Kidney glomerular epithelial cell (primary cell): ENCODE data around the gene NPM1.
"Not testable (repeated sequence)": the region's sequence is repeated elsewhere in the genome, so short reads cannot be mapped to it uniquely, and the experiment has no call there.

ENCODE experiments used
- DNase-seq: peaks from one replicate; lab custom pipeline; 2025; lab: John Stamatoyannopoulos, UW

Gene NPM1

GRCh38 chr5:171413153-171413910 is 25.7 kb downstream of the NPM1 start:
- DNase-seq: no peak

- DNase-seq: not testable (repeated sequence)
These were observed 26.3 kb downstream of the NPM1 start for GRCh38 chr5:171413993-171414392.

DNA sequence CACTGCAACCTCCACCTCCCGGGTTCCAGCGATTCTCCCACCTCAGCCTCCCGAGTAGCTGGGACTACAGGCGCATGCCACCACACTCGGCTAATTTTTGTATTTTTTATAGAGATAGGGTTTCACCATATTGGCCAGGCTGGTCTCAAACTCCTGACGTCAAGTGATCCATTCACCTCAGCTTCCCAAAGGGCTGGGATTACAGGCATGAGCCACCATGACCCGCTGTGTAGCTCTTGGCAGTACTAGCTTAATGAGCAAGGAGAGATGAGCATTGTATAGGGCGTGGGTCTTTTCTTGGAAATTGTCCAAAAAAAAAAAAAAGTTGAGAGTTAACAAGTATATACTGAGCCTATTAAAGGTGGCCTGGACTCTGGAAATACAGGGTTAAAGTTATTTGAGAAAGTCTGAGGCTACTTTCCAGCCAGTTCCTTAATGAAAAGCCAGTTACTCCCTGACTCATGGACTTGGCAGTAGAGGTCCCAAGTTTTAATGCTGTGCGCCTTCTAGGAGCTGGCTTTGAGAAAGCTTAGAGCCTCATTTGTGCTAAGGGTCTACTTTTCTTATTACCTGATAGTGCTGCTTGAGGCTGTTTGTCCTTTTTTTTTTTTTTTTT is 27.6 kb downstream of the NPM1 start:
- DNase-seq: no peak

- no peak for DNase-seq
These were observed 28.8 kb downstream of the NPM1 start for GRCh38 chr5:171416160-171417049.

DNA sequence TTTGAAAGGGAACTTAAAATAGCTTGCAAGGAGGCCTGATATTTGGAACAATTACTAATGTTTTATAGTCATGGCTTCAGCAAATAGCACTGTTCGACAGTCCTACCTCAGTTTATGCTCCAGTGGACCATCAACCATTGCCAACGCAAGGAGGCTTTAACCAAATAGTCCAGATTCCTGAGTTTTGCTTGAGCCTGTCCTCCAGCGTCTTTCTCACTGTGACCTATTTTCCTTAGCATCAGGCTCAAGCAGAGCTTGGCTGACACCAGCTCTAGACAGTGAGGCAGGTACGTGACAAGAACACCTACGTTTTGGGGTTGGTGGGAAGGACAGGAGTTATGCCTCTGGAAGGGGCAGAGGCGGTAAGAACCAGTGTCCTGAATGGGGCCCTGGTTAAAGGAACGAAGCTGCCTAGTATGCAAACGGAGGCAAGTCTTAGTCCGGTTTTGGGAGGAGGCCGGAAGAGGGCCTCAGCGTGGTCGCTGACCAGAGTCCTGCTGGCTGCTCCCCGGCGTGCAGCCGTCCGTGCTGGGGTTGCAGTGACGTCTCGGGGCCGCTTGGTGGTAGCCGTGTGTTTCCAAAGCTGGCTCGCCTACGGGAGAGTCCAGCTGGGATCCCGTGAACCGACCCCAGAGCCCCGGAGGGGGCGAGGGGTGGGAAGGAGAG is 30.8 kb downstream of the NPM1 start:
- peak; percentile 68 for DNase-seq

- DNase-seq: peak; percentile 62
These were observed 31.5 kb downstream of the NPM1 start, which contains the start of gene FGF18 for GRCh38 chr5:171418982-171419687. TSS of gene FGF18 (plus strand) at chr5:171419647. CDS start at chr5:171420200, 553 bp downstream.

DNA sequence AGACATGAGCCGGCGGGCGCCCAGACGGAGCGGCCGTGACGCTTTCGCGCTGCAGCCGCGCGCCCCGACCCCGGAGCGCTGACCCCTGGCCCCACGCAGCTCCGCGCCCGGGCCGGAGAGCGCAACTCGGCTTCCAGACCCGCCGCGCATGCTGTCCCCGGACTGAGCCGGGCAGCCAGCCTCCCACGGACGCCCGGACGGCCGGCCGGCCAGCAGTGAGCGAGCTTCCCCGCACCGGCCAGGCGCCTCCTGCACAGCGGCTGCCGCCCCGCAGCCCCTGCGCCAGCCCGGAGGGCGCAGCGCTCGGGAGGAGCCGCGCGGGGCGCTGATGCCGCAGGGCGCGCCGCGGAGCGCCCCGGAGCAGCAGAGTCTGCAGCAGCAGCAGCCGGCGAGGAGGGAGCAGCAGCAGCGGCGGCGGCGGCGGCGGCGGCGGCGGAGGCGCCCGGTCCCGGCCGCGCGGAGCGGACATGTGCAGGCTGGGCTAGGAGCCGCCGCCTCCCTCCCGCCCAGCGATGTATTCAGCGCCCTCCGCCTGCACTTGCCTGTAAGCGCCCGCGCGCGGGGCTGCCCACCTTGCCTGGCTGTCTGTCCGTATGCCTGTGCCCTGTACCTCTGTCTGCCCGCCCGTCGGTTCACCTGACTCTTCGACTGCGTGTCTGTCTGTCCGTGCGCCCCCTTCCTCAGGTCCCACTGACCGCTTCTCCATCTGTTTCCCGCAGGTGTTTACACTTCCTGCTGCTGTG is 32.2 kb downstream of the NPM1 start:
- no peak for DNase-seq

DNA sequence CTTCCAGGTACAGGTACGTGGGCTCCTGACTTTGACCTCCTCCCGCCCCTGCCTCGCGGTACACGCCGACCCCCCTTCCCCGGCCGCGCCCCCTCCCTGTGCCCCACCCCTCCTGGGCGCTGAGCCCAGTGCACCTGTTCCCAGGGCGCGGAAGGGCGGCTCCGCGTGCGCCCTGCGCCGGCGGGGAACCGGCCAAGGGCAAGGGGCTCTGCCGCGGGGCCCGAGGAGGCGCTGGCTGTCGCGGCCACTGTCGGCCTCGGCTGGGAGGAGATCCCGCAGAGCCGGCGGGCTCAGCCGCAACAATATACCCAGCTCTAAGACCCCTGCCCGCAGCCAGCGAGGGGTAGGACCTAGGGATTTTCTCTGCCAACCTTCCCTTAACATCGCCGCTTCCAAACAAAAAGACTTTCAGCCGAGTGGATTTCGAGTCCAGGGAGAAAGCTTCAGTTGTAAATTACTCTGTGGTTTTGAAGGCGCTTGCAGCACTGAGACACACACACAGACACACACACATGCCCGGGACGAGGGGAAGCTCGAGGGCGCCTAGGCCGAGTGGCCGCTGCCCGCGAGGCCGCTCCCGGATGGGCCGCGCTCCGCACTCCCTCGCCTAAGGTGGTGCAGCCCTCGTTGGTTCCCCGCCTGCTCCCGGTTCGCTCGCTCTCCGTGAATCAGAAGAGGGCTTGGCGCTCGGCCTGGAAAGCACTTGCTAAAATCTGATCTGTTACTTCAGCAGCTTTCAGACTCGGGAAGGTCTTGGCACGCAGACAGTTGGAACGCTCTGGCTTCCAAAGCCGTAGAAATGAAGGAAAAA is 33.0 kb downstream of the NPM1 start:
- DNase-seq: no peak

DNA sequence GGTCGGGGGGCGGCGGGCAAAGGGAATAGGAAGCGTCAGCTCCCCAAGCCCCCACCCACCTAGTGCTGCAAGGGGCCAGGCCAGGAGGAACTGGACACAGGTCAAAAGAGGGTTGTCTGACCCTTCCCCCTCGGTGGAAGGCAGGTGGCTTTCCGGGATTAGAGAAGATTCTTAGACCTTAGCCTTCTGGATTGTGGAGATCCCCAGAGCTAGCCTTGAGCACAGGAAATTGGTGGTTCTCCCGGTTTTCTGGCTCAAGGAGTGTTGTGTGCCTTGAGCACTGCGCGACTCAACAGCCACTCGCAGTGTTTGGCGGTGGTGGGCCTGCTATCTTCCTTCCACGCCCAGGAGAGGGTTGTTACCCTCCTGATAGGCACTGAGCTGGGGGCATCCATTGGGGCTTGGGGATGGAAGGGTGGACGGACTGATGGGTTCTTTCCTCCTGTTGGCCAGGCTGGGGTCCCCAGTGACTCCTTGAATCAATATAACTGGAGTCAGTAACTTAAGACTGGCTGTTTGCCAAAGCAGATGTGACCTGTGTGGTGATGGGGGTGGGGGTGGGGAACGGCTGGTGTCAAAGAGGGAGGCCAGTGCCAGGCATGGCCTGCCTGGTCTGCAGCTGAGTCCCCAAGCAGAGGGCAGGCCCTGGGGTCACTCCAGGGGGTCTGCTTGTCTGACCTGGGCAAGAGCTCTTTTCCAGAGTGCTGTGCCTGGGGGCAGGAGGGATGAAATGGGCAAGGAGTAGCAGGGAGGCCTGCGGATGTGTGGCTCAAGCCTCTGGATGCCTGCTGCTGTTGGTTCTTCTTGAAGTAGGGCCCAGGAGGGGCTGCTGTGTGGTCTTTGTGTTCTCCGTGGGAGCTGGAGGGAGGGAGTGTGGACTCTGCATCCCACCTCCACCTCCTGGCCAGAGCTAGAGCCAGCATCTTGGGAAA is 33.9 kb downstream of the NPM1 start:
- DNase-seq: no peak

DNA sequence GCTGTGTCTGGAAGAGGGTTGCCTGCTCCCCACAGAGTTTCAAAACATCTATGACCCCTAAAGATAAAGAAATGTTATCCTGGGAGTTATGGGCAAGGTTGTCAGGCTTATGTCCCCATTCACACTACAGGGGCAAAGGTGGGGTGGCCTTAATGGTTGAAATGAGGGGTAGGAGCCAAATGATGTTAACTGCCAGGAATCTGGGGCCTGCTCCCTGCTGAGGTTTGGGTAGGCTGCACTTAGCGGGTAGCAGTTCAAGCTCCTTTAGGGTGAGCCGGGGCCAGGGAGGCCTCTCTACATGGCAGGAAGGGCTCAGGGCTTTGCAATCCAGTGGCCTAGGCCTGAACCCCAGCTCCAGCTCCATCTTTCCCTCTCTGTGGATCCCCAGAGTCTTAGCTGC is 34.8 kb downstream of the NPM1 start:
- DNase-seq: no peak

DNA sequence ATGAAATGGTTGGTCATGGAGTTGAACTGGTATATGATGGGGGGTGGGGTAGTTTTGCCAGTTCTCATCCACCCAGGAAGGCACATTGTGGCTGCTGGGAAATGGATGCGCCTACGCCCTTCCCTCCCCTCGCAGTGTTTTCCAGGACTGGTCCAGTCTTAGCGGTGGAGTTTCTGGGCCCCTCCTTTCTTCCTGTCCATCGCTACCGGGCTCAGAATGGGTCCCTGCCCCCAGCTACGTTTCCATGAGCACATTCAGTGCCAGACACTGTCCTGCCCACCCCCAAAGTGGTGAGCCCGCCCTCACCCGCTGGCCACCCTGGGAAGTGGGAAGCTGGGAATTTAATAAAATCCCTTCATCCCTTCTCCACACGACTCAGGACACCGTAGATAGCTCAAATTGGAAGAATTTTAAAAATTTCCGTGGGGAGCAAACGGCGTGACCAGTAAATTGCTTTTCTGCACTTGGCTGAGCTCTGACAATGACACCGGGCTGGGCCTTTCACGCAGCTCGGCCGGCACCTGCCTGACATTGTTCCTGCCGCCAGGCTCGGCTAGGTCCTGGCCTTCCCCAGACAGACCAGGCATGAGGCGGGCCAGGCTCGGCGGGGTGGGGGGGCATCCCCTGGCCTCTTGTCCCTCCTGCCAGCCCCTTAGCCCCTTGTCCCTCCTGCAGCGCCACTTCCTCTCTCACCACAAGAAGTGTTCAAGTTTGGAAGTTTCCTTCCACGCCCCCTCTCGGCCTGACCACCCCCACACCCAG is 35.4 kb downstream of the NPM1 start:
- DNase-seq: peak; percentile 73

DNA sequence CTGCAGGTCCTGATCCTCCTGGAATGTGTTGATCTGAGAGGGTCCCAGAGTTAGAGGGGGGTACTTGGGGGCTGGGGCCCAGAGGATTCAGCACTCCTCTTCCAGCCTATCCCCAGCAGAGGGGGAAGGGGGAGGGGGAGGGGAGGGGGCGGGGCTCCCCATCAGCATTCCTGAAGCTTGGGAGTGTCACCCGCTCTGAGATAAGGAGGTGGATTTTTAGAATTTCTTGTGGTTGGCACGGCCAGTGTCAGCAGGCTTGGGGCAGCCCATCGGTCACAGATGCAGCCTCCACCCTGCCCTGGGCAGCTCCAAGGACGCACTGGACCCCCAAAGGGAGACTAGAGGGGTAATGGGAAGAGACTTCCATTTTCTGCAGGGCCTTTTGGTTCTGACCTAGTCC is 37.1 kb downstream of the NPM1 start:
- DNase-seq: no peak

DNA sequence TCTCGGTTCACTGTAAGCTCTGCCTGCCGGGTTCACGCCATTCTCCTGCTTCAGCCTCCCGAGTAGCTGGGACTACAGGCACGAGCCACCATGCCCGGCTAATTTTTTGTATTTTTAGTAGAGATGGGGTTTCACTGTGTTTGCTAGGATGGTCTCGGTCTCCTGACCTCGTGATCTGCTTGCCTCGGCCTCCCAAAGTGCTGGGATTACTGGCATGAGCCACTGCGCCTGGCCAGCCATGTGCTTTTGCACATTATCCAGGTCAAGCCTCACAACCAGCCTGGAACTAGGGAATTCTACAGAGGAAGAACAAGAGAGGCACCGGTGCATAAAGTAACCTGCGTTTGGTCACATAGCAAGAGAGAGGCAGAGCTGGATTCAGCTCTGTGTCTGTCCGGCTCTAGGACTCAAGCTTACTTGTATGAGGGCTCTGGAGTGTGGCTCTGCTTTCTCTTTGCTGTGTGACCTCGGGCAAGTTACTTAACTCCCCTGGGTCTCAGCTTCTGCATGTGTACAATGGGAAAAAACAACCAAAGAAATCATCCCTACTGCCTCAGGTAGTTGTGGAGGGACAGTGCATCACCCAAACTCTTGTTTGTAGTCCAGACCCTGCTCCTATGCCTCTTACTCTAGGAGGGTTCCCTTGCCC is 38.1 kb downstream of the NPM1 start:
- DNase-seq: no peak

DNA sequence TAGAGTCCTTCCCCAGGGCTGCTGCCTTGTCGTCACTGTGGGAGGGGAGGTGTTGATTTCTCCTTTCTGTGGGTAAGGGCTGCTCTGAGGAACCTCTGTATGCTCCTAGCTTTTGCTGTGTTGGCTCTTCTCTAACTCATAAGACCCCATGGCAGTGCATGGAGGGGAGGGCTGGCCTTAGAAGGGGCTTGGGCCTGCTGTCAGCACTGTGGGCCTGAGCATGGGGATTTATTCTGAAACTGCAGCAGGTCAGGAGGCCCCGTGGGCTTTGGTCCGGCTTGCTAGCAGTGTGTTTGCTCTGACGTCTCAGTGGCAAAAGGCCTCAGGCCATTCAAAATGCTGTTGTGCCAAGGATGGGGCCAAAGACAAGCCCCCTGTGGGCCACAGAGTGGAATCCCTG is 38.6 kb downstream of the NPM1 start:
- no peak for DNase-seq

GRCh38 chr5:171426680-171427079 is 39.0 kb downstream of the NPM1 start:
- DNase-seq: no peak

GRCh38 chr5:171427318-171428167 is 39.9 kb downstream of the NPM1 start:
- DNase-seq: peak; percentile 20
